PC-9 (cell line): ENCODE measurements around the gene MAPKBP1. TPM values are rescaled to one million over a fixed set of nuclear protein-coding genes. Genes with fewer than 3 reads are reported as not detected.

Source experiments
- BruUV-seq: library from RNA; stranded (reverse); fragments of 400-500 nt; replicated peaks from 2 replicates; lab custom pipeline; 2021; lab: Mats Ljungman, UMichigan
- CTCF ChIA-PET: fragments of 300-600 bp; sonication (Branson Sonifier 250); formaldehyde crosslinking; loops from one replicate; lab custom pipeline; 2022; ENCODE audit warnings: antibody characterized with exemption; lab: Charles Lee
- POLR2A ChIA-PET: fragments of 300-600 bp; sonication (Branson Sonifier 250); formaldehyde crosslinking; loops from one replicate; lab custom pipeline; 2022; ENCODE audit warnings: antibody characterized with exemption; ENCODE audit not compliant: unreplicated experiment; lab: Charles Lee
- DNase-seq, 2 experiments: peaks; one replicate each; pipeline versions ENCODE4 v3.0.0 to v3.0.0-alpha.2; 2015 to 2022; ENCODE audit warnings: mixed read lengths in 1 of 2
- H2AFZ ChIP-seq: fragments of 200-600 bp; sonication (generic); 2 replicates; pipeline ENCODE4 v1.8.1; 2017; ENCODE audit warnings: antibody characterized with exemption
- H3F3A ChIP-seq: fragments of 200-600 bp; sonication (generic); 2 replicates; pipeline ENCODE4 v1.8.1; 2017; ENCODE audit warnings: antibody characterized with exemption, mild to moderate bottlenecking, low read depth; ENCODE audit not compliant: insufficient read depth
- H3K27ac ChIP-seq: fragments of 200-600 bp; sonication (generic); 2 replicates; pipeline ENCODE4 v1.6.1; 2016; ENCODE audit warnings: mixed run types
- H3K27me3 ChIP-seq: fragments of 200-600 bp; sonication (generic); 2 replicates; pipeline ENCODE4 v1.6.1; 2016; ENCODE audit warnings: low read depth, mixed run types; ENCODE audit not compliant: insufficient read depth
- H3K36me3 ChIP-seq: fragments of 200-600 bp; sonication (generic); 2 replicates; pipeline ENCODE4 v1.6.1; 2016; ENCODE audit warnings: low read depth, mixed run types
- H3K4me1 ChIP-seq: fragments of 200-600 bp; sonication (generic); replicated peaks from 2 replicates; pipeline ENCODE4 v1.6.1; 2016; ENCODE audit warnings: mixed run types; ENCODE audit not compliant: insufficient read depth
- H3K4me2 ChIP-seq: fragments of 200-600 bp; sonication (generic); 2 replicates; pipeline ENCODE4 v1.6.1; 2017; ENCODE audit warnings: mixed run types
- H3K4me3 ChIP-seq: fragments of 200-600 bp; sonication (generic); 2 replicates; pipeline ENCODE4 v1.6.1; 2016; ENCODE audit warnings: mixed run types
- H3K79me2 ChIP-seq: fragments of 200-600 bp; sonication (generic); 2 replicates; pipeline ENCODE4 v1.6.1; 2017; ENCODE audit warnings: low read depth, mixed run types
- H3K9me2 ChIP-seq: fragments of 200-600 bp; sonication (generic); 2 replicates; pipeline ENCODE4 v1.8.1; 2017; ENCODE audit warnings: mild to moderate bottlenecking; ENCODE audit not compliant: insufficient read depth
- H3K9me3 ChIP-seq: fragments of 200-600 bp; sonication (generic); 2 replicates; pipeline ENCODE4 v1.8.1; 2016; ENCODE audit warnings: low read depth; ENCODE audit not compliant: insufficient read depth
- H4K20me1 ChIP-seq: fragments of 200-600 bp; sonication (generic); 2 replicates; pipeline ENCODE4 v1.8.1; 2017; ENCODE audit not compliant: insufficient read depth
- CTCF ChIP-seq: fragments of 200-600 bp; sonication (generic); conservative IDR thresholded peaks from 2 replicates; pipeline ENCODE4 v1.6.1; 2017; ENCODE audit warnings: mixed run types, antibody characterized with exemption, mild to moderate bottlenecking, moderate library complexity
- EZH2 ChIP-seq: fragments of 200-600 bp; sonication (generic); IDR thresholded peaks from 2 replicates; pipeline ENCODE4 v1.8.0; 2017; ENCODE audit warnings: antibody characterized with exemption, low read depth
- intact Hi-C: fragments of 100-400 bp; cut with micrococcal nuclease; formaldehyde crosslinking; loops from one replicate; pipeline ENCODE4 v1.10.0; 2022; ENCODE audit not compliant: unreplicated experiment
- total RNA-seq: library from RNA; stranded (reverse); gene quantifications from 2 replicates; pipeline ENCODE4 v1.2.3, GENCODE V29; 2021

Gene MAPKBP1
- total RNA-seq, 1 experiment from 2014 or later, result 22.9 TPM

GRCh38 chr15:41858756-41859155 lies 84.5 kb downstream of the MAPKBP1 start:
- H2AFZ ChIP-seq, result no peak overlapping the region
- H3K27me3 ChIP-seq, result no peaks in the 10 kb centered on the region
- H3K79me2 ChIP-seq, result no peaks in the 10 kb centered on the region
- ChIA-PET CTCF (no interaction called here), POLR2A (no interaction called here)
- no peak for TF ChIP-seq CTCF
- TF ChIP-seq EZH2, result no peak
- H3K4me2 ChIP-seq, result no peak overlapping the region
- intact Hi-C loops, result no loop called here
- no peaks in the 10 kb centered on the region for H3K9me3 ChIP-seq
- no peak for DNase-seq
- no peaks in the 10 kb centered on the region for H3K9me2 ChIP-seq
- H3K4me3 ChIP-seq, result no peak overlapping the region
- no TSS peak for BruUV-seq
- H3K36me3 ChIP-seq, result no peaks in the 10 kb centered on the region
- H3F3A ChIP-seq, result no peaks in the 10 kb centered on the region
- H3K4me1 ChIP-seq, result no peaks in the 10 kb centered on the region
- no peak overlapping the region for H3K27ac ChIP-seq
- no peaks in the 10 kb centered on the region for H4K20me1 ChIP-seq

GRCh38 chr15:41860049-41860828 lies 86.0 kb downstream of the MAPKBP1 start:
- Histone ChIP-seq H3K4me1 (no peaks in the 10 kb centered on the region), H3K36me3 (no peaks in the 10 kb centered on the region), H3K9me3 (no peaks in the 10 kb centered on the region), H4K20me1 (no peaks in the 10 kb centered on the region), H3F3A (no peaks in the 10 kb centered on the region), H3K4me3 (no peak overlapping the region), H3K27me3 (no peaks in the 10 kb centered on the region), H3K4me2 (no peak overlapping the region), H3K79me2 (no peaks in the 10 kb centered on the region), H2AFZ (no peak overlapping the region), H3K9me2 (no peaks in the 10 kb centered on the region), H3K27ac (no peak overlapping the region)
- intact Hi-C loops, result no loop called here
- BruUV-seq, result no TSS peak
- TF ChIP-seq CTCF (no peak), EZH2 (no peak)
- POLR2A ChIA-PET, result no interaction called here
- no peak for DNase-seq
- CTCF ChIA-PET, result no interaction called here

GRCh38 chr15:41861736-41862356 lies 87.6 kb downstream of the MAPKBP1 start:
- Histone ChIP-seq H3K4me2 (no peak overlapping the region), H3F3A (no peaks in the 10 kb centered on the region), H3K9me3 (no peaks in the 10 kb centered on the region), H3K27me3 (no peaks in the 10 kb centered on the region), H3K4me3 (no peak overlapping the region), H3K27ac (no peak overlapping the region), H3K79me2 (no peaks in the 10 kb centered on the region), H3K4me1 (no peaks in the 10 kb centered on the region), H3K9me2 (no peaks in the 10 kb centered on the region), H4K20me1 (no peaks in the 10 kb centered on the region), H3K36me3 (no peaks in the 10 kb centered on the region), H2AFZ (no peak overlapping the region)
- no TSS peak for BruUV-seq
- ChIA-PET CTCF (no interaction called here), POLR2A (no interaction called here)
- intact Hi-C loops, result no loop called here
- DNase-seq, result no peak
- TF ChIP-seq CTCF (no peak), EZH2 (no peak)
